Osteoblast (primary cell): ENCODE results near the gene TRAFD1. TPM values are rescaled to one million over a fixed set of nuclear protein-coding genes. Genes with fewer than 3 reads are reported as not detected.
A peak's percentile ranks its signal among the peaks of the same experiment; 100 is the strongest.
"Not testable (repeated sequence)": the region's sequence is repeated elsewhere in the genome, so short reads cannot be mapped to it uniquely, and the experiment has no call there.

Experiments used
- DNase-seq: peaks from one replicate; pipeline ENCODE4 v3.0.0; 2011; ENCODE audit warnings: low spot score, mixed read lengths; ENCODE audit not compliant: insufficient read length; ENCODE audit errors: missing footprints
- H2AFZ ChIP-seq: 2 replicates; pipeline ENCODE4 v1.6.0; 2011; ENCODE audit warnings: mild to moderate bottlenecking, low read length
- H3K27ac ChIP-seq: 2 replicates; pipeline ENCODE4 v1.5.1; 2011; ENCODE audit warnings: mild to moderate bottlenecking, low read depth, low read length, moderate library complexity
- H3K27me3 ChIP-seq: 2 replicates; pipeline ENCODE4 v1.6.0; 2012; ENCODE audit warnings: mild to moderate bottlenecking, control low read depth, inconsistent platforms, low read length, moderate library complexity; ENCODE audit not compliant: insufficient read depth
- H3K36me3 ChIP-seq: 2 replicates; pipeline ENCODE4 v1.5.1; 2011; ENCODE audit warnings: mild to moderate bottlenecking, low read length, control low read depth, moderate library complexity; ENCODE audit not compliant: insufficient read depth
- H3K4me1 ChIP-seq: 2 replicates; pipeline ENCODE4 v1.5.1; 2011; ENCODE audit warnings: mild to moderate bottlenecking, low read length, control low read depth, moderate library complexity; ENCODE audit not compliant: insufficient read depth
- H3K4me2 ChIP-seq: 2 replicates; pipeline ENCODE4 v1.6.0; 2011; ENCODE audit warnings: mild to moderate bottlenecking, low read length; ENCODE audit not compliant: insufficient read depth
- H3K4me3 ChIP-seq: fragments of 200-600 bp; sonication (generic); 3 replicates; pipeline ENCODE4 v1.5.1; 2012; ENCODE audit warnings: mild to moderate bottlenecking, low read length, inconsistent platforms; ENCODE audit not compliant: insufficient read depth
- H3K79me2 ChIP-seq: 2 replicates; pipeline ENCODE4 v1.6.0; 2012; ENCODE audit warnings: mild to moderate bottlenecking, low read length, control low read depth, inconsistent platforms; ENCODE audit not compliant: insufficient read depth
- H3K9me3 ChIP-seq: 2 replicates; pipeline ENCODE4 v1.5.1; 2011; ENCODE audit warnings: low read depth, low read length, control low read depth
- H4K20me1 ChIP-seq: 2 replicates; pipeline ENCODE4 v1.6.0; 2012; ENCODE audit warnings: mild to moderate bottlenecking, low read length, control low read depth; ENCODE audit not compliant: insufficient read depth
- total RNA-seq: library from RNA; depleted of rRNA; stranded (reverse); fragments of >200 nt; gene quantifications from 2 replicates; pipeline ENCODE4 v1.2.3, GENCODE V29; 2012
- TF ChIP-seq, protein P1 (sequence below): IDR thresholded peaks from 2 replicates; pipeline ENCODE4 v1.5.1; 2011; ENCODE audit warnings: mild to moderate bottlenecking, low read depth, low read length, moderate library complexity; ENCODE audit errors: extremely low read depth

Gene TRAFD1
- total RNA-seq, 1 donor: 40.5 TPM

DNA sequence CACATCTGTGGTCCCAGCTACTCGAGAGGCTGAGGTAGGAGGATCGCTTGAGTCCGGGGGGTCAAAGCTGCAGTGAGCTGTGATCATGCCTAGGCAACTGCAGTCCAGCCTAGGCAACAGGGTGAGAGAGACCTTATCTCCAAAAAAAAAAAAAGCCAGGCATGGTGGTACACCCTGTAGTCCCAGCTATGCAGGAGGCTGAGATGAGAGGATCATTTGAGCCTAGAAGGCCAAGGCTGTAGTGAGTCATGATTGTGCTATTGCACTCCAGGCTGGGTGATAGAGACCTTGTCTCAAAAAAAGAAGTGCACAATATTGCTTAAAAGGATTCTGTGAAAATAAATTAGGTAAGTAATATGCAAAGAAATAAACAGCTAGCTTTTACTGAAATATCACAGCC lies 33.8 kb upstream of the TRAFD1 start:
- no peak overlapping the region for H3K4me2 ChIP-seq
- H4K20me1 ChIP-seq: peaks cover 4% of the 10 kb centered on the region
- no peaks in the 10 kb centered on the region for H3K27me3 ChIP-seq
- peaks cover 41% of the 10 kb centered on the region for H3K36me3 ChIP-seq
- TF ChIP-seq, protein P1, sequence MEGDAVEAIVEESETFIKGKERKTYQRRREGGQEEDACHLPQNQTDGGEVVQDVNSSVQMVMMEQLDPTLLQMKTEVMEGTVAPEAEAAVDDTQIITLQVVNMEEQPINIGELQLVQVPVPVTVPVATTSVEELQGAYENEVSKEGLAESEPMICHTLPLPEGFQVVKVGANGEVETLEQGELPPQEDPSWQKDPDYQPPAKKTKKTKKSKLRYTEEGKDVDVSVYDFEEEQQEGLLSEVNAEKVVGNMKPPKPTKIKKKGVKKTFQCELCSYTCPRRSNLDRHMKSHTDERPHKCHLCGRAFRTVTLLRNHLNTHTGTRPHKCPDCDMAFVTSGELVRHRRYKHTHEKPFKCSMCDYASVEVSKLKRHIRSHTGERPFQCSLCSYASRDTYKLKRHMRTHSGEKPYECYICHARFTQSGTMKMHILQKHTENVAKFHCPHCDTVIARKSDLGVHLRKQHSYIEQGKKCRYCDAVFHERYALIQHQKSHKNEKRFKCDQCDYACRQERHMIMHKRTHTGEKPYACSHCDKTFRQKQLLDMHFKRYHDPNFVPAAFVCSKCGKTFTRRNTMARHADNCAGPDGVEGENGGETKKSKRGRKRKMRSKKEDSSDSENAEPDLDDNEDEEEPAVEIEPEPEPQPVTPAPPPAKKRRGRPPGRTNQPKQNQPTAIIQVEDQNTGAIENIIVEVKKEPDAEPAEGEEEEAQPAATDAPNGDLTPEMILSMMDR: no peak
- H2AFZ ChIP-seq: no peak overlapping the region
- H3K79me2 ChIP-seq: peaks cover 81% of the 10 kb centered on the region
- no peak overlapping the region for H3K27ac ChIP-seq
- peaks cover 9% of the 10 kb centered on the region for H3K4me1 ChIP-seq
- H3K9me3 ChIP-seq: no peaks in the 10 kb centered on the region
- no peak for DNase-seq
- no peak overlapping the region for H3K4me3 ChIP-seq

DNA sequence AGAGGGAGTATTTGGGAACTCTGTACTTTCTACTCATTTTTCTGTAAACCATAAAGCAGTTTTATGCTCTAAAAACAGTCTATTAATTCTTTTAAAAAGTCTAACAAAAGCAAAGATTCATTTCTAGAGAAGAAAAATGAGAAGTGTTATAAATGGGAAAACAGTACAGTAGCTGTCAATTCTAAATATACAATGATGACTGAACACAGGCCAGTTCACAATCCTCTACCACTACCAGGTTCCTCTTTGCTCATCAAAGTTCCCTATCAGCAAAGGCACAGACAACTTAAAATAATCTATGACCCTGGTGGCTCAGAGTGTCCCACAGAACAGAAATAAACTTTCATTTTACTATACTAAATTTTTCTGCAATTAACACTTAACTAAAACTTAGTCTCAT lies 29.3 kb upstream of the TRAFD1 start:
- H3K27me3 ChIP-seq: no peaks in the 10 kb centered on the region
- H3K4me2 ChIP-seq: peak overlapping the region; percentile 31
- peaks cover 86% of the 10 kb centered on the region for H3K79me2 ChIP-seq
- TF ChIP-seq, protein P1: no peak
- H3K36me3 ChIP-seq: peaks cover 29% of the 10 kb centered on the region
- no peaks in the 10 kb centered on the region for H3K9me3 ChIP-seq
- H4K20me1 ChIP-seq: peaks cover 7% of the 10 kb centered on the region
- no peak for DNase-seq
- peak overlapping the region; percentile 62 for H3K27ac ChIP-seq
- no peak overlapping the region for H2AFZ ChIP-seq
- peaks cover 20% of the 10 kb centered on the region for H3K4me1 ChIP-seq
- H3K4me3 ChIP-seq: no peak overlapping the region

DNA sequence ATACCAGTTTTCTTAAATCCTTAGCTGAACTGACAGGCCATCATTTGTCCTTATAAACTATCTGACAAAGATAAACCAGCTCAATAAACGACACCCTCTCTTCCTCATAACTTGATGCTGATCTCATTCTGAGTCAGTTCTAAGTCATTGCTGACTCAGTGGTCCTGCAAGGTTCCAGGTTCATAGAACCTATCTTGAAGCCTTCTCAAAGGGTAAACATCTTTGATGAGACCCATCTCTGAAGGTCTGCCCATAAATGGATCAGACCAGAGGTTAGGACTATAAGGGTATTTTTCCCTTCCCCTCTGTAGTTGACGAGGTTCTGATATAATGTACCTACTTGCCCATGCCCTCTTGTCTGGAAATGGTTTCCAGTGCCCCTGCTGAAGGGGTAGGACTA lies 28.7 kb upstream of the TRAFD1 start:
- Histone ChIP-seq H3K4me2 (peak overlapping the region; percentile 31), H4K20me1 (peaks cover 6% of the 10 kb centered on the region), H3K36me3 (peaks cover 27% of the 10 kb centered on the region), H3K27me3 (no peaks in the 10 kb centered on the region), H3K4me3 (no peak overlapping the region), H3K4me1 (peaks cover 20% of the 10 kb centered on the region), H3K27ac (peak overlapping the region; percentile 62), H3K9me3 (no peaks in the 10 kb centered on the region), H3K79me2 (peaks cover 86% of the 10 kb centered on the region), H2AFZ (no peak overlapping the region)
- TF ChIP-seq, protein P1: no peak
- DNase-seq: peak; percentile 89

DNA sequence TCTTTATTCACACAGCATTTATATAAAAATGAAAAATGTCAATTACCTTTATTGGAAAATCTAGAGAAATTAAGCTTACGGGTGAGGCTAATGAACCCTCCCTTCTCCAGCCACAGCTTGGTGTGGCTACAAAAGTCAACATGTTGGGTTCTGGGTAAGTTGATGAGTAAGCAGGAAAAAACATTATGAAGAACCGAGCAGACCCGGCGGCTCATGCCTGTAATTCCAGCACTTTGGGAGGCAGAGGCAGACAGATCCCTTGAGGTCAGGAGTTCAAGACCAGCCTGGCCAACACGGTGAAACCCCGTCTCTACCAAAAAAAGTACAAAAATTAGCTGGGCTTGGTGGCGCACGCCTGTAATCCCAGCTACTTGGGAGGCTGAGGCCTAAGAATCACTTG lies 27.7 kb upstream of the TRAFD1 start:
- no peak for DNase-seq
- H3K4me1 ChIP-seq: peaks cover 20% of the 10 kb centered on the region
- H3K79me2 ChIP-seq: peaks cover 87% of the 10 kb centered on the region
- peaks cover 20% of the 10 kb centered on the region for H3K36me3 ChIP-seq
- TF ChIP-seq, protein P1: no peak
- H3K9me3 ChIP-seq: no peaks in the 10 kb centered on the region
- H2AFZ ChIP-seq: no peak overlapping the region
- H3K4me3 ChIP-seq: no peak overlapping the region
- H3K27me3 ChIP-seq: no peaks in the 10 kb centered on the region
- no peak overlapping the region for H3K4me2 ChIP-seq
- peak overlapping the region; percentile 3 for H3K27ac ChIP-seq
- H4K20me1 ChIP-seq: peaks cover 12% of the 10 kb centered on the region

DNA sequence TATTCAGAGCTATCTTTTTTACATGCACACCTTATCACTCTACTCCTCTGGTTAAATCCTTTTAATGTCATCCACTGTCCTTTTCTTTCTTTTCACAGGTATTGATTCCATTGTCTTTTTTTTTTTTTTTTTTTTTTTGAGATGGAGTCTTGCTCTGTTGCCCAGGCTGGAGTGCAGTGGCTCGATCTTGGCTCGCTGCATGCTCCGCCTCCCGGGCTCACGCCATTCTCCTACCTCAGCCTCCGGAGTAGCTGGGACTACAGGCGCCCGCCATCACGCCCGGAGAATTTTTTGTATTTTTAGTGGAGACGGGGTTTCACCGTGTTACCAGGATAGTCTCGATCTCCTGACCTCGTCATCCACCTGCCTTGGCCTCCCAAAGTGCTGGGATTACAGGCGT lies 24.9 kb upstream of the TRAFD1 start:
- H3K27me3 ChIP-seq, H3K27ac ChIP-seq, H3K4me2 ChIP-seq, DNase-seq, H2AFZ ChIP-seq, H3K9me3 ChIP-seq, H3K4me3 ChIP-seq: not testable (repeated sequence)
- peaks cover 88% of the 10 kb centered on the region for H3K79me2 ChIP-seq
- H3K36me3 ChIP-seq: peaks cover 19% of the 10 kb centered on the region
- H4K20me1 ChIP-seq: peaks cover 31% of the 10 kb centered on the region
- H3K4me1 ChIP-seq: peaks cover 20% of the 10 kb centered on the region
